Keratinocyte (primary cell): ENCODE measurements around the gene ARHGAP9.

Experiments used
- EZH2 ChIP-seq: IDR thresholded peaks from one replicate; pipeline ENCODE4 v1.6.1; 2012; ENCODE audit warnings: inconsistent platforms, mild to moderate bottlenecking, low read length, moderate library complexity
- TF ChIP-seq, protein P1 (sequence below), 3 experiments: IDR thresholded peaks in 1 of 3; conservative IDR thresholded peaks in 1 of 3; optimal IDR thresholded peaks in 1 of 3; 2 replicates in 2 of 3; 3 replicates in 1 of 3; pipeline versions ENCODE3 to v1.5.1; 2011; ENCODE audit warnings: low read length in 3 of 3, mild to moderate bottlenecking in 3 of 3, moderate library complexity in 2 of 3, control low read depth in 1 of 3, inconsistent platforms in 1 of 3; ENCODE audit not compliant: insufficient read depth in 2 of 3; ENCODE audit errors: extremely low read depth in 1 of 3

DNA sequence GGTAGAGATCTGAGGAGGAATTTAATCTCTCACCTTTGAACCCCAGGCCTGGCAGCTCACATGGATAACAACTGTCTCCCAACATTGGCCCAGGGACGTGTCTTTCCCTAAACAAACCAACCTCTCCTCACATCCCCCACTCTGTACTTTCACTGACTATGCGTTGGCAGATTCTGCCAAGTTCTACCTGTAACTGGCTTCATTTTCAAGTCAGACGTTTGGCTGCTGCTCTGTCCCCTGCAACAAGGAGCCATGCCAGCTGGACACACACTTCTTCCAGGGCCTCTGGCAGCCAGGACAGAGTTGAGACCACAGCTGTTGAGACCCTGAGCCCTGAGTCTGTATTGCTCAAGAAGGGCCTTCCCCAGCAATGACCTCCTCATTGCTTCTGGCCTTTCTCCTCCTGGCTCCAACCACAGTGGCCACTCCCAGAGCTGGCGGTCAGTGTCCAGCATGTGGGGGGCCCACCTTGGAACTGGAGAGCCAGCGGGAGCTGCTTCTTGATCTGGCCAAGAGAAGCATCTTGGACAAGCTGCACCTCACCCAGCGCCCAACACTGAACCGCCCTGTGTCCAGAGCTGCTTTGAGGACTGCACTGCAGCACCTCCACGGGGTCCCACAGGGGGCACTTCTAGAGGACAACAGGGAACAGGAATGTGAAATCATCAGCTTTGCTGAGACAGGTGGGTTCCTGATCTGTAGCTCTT lies 45.0 kb downstream of the ARHGAP9 start, which contains the start of gene INHBC:
- TF ChIP-seq, protein P1, sequence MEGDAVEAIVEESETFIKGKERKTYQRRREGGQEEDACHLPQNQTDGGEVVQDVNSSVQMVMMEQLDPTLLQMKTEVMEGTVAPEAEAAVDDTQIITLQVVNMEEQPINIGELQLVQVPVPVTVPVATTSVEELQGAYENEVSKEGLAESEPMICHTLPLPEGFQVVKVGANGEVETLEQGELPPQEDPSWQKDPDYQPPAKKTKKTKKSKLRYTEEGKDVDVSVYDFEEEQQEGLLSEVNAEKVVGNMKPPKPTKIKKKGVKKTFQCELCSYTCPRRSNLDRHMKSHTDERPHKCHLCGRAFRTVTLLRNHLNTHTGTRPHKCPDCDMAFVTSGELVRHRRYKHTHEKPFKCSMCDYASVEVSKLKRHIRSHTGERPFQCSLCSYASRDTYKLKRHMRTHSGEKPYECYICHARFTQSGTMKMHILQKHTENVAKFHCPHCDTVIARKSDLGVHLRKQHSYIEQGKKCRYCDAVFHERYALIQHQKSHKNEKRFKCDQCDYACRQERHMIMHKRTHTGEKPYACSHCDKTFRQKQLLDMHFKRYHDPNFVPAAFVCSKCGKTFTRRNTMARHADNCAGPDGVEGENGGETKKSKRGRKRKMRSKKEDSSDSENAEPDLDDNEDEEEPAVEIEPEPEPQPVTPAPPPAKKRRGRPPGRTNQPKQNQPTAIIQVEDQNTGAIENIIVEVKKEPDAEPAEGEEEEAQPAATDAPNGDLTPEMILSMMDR (optimal IDR thresholded peaks at IDR 0.05 in 1 of 3, IDR thresholded peaks at IDR 0.05 in 1 of 3, conservative IDR thresholded peaks at IDR 0.05 in 1 of 3; ENCODE audit: extremely low read depth in 1 of 3, insufficient read depth in 2 of 3, low read length in 3 of 3) = no peak
- no peak for TF ChIP-seq EZH2
